GM21529 (cell line): ENCODE results near the gene CNTNAP3B.
"Not testable (repeated sequence)": the region's sequence is repeated elsewhere in the genome, so short reads cannot be mapped to it uniquely, and the experiment has no call there.

Experiments used
- ATAC-seq: cut with Tn5 transposase; IDR thresholded peaks from one replicate; pipeline ENCODE4 v1.9.1; 2021; ENCODE audit not compliant: unreplicated experiment

The CNTNAP3B gene

GRCh38 chr9:41977965-41978600 is 151.1 kb downstream of the CNTNAP3B start:
- ATAC-seq = not testable (repeated sequence)

DNA sequence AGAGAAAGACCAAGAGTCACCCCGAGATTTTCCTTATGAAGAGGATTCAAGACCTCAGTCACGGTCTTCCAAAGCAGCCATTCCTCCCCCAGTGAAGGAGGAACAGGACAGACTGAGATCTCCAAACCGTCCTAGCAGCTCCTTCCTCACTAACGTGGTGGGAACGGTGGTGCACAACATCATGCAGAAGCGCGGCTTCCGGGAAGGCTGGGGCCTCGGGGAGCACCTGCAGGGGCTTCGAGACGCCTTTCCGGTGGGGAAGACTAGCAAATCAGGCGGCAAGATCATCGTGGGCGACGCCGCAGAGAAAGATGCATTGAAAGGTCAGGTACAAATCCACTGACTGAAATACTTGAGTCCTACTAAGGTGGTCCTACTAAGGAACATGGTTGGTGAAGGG is 154.3 kb downstream of the CNTNAP3B start:
- ATAC-seq = not testable (repeated sequence)

- not testable (repeated sequence) for ATAC-seq
Observed at GRCh38 chr9:41953007-41953406, 176.2 kb downstream of the CNTNAP3B start.

GRCh38 chr9:41941738-41942137 is 187.5 kb downstream of the CNTNAP3B start:
- ATAC-seq = not testable (repeated sequence)

DNA sequence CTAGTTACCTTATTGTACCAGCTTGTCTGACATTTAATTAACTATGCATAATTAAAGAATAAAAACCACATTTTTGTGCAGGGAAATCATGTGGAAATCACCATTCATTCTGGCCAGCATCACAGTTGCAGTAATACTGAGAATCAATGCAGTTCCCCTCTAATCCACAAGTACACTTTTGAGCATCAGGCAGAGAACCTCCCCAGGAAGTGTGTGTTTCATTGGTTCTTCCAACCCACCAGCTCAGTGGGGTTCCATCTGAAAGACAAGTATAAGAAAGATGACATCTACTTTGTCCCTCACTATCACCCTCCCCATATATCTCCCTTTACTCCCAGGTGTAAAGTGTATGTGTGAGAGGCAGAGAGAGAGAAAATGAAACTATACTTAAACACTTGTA is 191.1 kb downstream of the CNTNAP3B start:
- not testable (repeated sequence) for ATAC-seq

GRCh38 chr9:41935727-41936126 is 193.5 kb downstream of the CNTNAP3B start:
- ATAC-seq = not testable (repeated sequence)

DNA sequence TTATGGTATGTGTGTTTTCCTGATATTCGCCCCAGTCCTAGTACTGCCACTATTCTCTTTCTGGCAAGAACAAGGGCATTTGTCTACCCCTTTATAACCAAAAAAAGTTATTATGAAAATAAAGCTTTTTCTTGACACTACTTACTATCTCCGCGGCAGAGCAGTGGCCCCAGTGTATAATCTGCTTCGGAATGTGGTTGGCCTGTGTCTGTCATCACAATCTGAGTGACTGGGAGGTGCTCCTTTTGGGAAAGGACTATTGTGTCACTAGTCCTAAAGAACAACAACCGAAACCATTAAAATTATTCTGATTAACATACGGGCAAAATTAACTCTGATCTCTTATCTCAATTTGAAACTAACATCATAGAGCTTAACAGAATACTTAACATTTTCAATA is 200.1 kb downstream of the CNTNAP3B start:
- ATAC-seq = not testable (repeated sequence)

- not testable (repeated sequence) for ATAC-seq
Observed at GRCh38 chr9:41917374-41917773, 211.9 kb downstream of the CNTNAP3B start.

DNA sequence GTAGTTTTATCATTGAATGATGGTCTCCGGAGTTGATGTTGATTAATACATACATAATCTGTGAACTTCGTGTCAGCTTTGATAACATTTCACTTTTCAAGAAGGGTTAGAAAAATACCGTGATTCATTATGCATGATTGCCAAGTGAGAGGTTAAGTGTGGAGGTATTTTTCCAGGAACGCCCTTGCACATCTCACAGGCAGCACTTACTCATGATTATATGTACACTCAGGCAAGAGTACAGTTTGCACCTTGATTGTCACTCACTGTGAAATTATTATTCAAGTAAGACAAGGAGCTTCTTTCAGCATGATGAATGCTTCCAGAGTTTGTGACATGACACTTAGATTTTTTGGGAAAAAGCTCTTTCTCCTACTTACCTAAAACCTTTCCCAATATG is 223.7 kb downstream of the CNTNAP3B start:
- not testable (repeated sequence) for ATAC-seq

DNA sequence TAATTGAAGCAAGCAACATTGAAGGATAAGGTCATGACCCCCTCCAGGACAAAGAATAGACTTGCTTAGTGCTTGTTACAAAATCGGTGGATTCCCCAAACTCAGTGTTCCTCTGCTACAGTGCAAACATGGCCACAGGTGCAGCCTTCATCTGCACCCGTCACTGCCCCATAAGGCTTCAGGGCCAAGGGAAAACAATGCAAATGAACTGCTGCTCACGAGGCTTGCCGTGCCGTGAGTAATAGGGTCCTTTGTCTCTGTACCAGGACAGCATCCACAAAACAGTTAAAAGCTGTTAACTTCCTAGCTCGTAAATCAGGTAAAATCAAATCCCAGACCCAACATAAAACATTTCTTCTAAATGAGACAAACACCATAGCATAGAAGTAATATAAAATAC is 226.5 kb downstream of the CNTNAP3B start:
- not testable (repeated sequence) for ATAC-seq

DNA sequence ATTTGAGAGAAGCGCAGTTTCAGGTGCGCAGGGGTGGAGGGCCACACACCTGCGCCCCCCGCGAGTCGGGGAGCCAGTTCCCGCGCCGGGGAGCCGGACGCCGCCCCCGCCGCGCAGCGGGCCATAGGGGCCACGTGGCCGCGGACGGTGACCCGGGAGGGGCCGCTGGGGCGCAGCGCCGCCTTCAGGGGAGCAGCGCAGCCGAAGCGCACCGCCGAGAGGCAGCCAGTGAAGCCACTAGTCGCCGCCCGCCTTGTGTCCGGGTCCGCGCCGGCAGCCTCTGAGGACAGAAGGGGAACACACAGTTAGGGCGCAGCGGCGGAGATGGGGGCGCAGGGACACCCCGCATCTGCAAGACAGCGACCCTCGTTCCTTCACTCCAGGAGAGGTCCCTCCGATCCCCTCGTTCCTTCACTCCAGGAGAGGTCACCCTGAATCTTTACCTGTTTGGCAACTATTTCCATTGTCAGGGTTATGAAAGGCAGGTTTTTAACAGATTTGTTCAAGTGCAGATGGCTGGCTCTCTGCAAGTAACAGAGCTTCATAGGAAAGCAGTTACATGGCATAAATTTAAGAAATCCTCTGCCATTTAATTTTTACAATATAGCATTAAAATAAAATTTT is 230.4 kb downstream of the CNTNAP3B start:
- ATAC-seq = not testable (repeated sequence)

DNA sequence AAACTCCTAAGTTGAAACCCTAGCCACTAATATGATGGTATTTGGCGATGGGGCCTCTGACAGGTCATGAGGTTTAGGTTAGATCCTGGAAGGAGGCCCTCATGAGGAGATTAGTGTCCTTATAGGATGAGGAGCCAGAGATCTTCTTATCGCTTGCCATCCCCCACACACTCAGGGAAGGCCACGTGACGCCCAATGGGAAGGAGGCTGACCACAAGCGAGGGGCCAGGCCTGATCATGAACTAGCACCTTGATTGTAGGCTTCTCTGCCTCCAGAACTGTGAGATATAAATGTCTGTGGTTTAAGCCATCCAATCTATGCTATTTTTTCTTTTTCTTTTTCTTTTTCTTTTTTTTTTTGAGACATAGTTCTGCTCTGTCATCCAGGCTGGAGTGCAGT is 254.7 kb downstream of the CNTNAP3B start:
- not testable (repeated sequence) for ATAC-seq

- ATAC-seq = not testable (repeated sequence)
Observed at GRCh38 chr9:41855422-41855821, 273.8 kb downstream of the CNTNAP3B start.

GRCh38 chr9:41851848-41852740 is 277.1 kb downstream of the CNTNAP3B start:
- ATAC-seq = not testable (repeated sequence)

DNA sequence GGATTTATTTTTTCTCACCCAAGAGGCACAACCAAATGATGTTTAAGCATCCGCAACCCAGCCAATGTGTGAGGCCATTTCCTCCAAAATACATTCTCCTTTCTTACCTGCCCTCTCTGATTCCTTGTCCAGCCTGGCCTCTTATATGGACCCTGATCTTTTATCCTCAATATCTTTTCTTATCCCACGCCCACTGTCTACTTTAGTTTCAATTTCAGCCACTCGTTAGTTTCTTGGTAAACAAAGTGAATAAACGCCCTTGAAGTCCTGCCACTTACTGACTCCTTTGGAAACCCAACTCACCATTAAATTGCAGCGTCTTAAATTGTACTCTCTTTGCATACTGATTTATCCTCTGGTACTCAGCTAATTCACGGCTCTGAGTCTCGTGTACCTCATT is 281.4 kb downstream of the CNTNAP3B start:
- ATAC-seq = not testable (repeated sequence)
